NB4 (cell line): ENCODE data around the gene CFAP221.

Experiments used
- CTCF ChIP-seq: IDR thresholded peaks from one replicate; pipeline ENCODE4 v1.5.1; 2012; ENCODE audit warnings: low read depth, low read length
- POLR2A ChIP-seq: IDR thresholded peaks from 2 replicates; pipeline ENCODE4 v1.6.1; 2011; ENCODE audit warnings: mild to moderate bottlenecking; ENCODE audit not compliant: insufficient read length; ENCODE audit errors: extremely low read depth
- TF ChIP-seq, protein P1 (sequence below): IDR thresholded peaks from 2 replicates; pipeline ENCODE4 v1.6.1; 2011; ENCODE audit warnings: low read depth, low read length

DNA sequence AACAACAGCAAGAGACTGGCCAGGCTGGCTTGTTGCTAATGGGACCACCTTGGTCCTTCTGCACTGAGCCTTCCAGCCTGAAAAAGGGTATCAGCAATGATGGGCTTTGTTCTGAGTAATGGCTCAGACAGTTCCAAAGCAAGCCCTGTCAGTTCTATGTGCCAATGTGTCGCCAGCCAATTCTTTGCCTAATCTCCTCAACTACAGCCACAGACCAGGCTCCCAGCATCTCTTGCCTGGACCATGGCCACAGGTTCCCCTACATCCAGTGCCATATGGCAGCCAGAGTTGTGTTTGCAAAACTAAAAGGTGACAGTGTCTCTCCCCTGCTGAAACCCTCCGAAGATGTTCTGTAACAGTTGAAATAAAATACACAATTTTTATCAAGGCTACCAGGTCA, 73.2 kb downstream of the CFAP221 start:
- TF ChIP-seq CTCF (no peak), POLR2A (no peak)
- TF ChIP-seq, protein P1, sequence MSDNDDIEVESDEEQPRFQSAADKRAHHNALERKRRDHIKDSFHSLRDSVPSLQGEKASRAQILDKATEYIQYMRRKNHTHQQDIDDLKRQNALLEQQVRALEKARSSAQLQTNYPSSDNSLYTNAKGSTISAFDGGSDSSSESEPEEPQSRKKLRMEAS = no peak
